Activated B cell treated with CpG ODN at 0.5 μM for 24 hours (primary cell): ENCODE results near the gene CARS2. TPM values are rescaled to one million over a fixed set of nuclear protein-coding genes. Genes with fewer than 3 reads are reported as not detected.
"Not testable (repeated sequence)": the region's sequence is repeated elsewhere in the genome, so short reads cannot be mapped to it uniquely, and the experiment has no call there.

Experiments used
- ATAC-seq: fragments of 200-7000 bp; cut with Tn5 transposase; one replicate; pipeline ENCODE4 v1.10.0; 2021; ENCODE audit warnings: low read depth, mild to moderate bottlenecking, moderate library complexity
- CTCF ChIA-PET: fragments of 350-600 bp; sonication (Branson Sonifier 250); formaldehyde crosslinking; loops from one replicate; lab custom pipeline; 2021; ENCODE audit warnings: antibody characterized with exemption; lab: Charles Lee
- POLR2A ChIA-PET: fragments of 350-600 bp; sonication (Branson Sonifier 250); formaldehyde crosslinking; loops from one replicate; lab custom pipeline; 2021; ENCODE audit warnings: antibody characterized with exemption; lab: Charles Lee
- DNase-seq: peaks from one replicate; pipeline ENCODE4 v3.0.0; 2022
- H3K27ac Mint-ChIP-seq: one replicate; pipeline ENCODE4 v1.8.0; 2020; ENCODE audit warnings: mixed read lengths
- H3K27me3 Mint-ChIP-seq: one replicate; pipeline ENCODE4 v1.8.0; 2021; ENCODE audit warnings: mixed read lengths
- H3K36me3 Mint-ChIP-seq: one replicate; pipeline ENCODE4 v1.8.0; 2021; ENCODE audit warnings: low read depth, mixed read lengths
- H3K4me1 Mint-ChIP-seq: one replicate; pipeline ENCODE4 v1.8.0; 2021; ENCODE audit warnings: mixed read lengths
- H3K4me3 Mint-ChIP-seq: one replicate; pipeline ENCODE4 v1.8.0; 2020; ENCODE audit warnings: mild to moderate bottlenecking, mixed read lengths
- H3K9me3 Mint-ChIP-seq: one replicate; pipeline ENCODE4 v1.8.0; 2020; ENCODE audit warnings: mixed read lengths
- CTCF ChIP-seq: fragments of 200-600 bp; IDR thresholded peaks from one replicate; pipeline ENCODE4 v1.8.0; 2022; ENCODE audit warnings: antibody characterized with exemption, mild to moderate bottlenecking
- intact Hi-C: fragments of 100-400 bp; cut with micrococcal nuclease; formaldehyde crosslinking; loops from one replicate; pipeline ENCODE4 v1.15.1; 2024
- total RNA-seq: library from RNA; stranded (reverse); gene quantifications from 2 replicates; pipeline ENCODE4 v1.2.3, GENCODE V29; 2022

Gene CARS2
- total RNA-seq, 1 donor from 2014 or later: 115 TPM

- POLR2A ChIA-PET: no interaction called here
- peaks cover 4% of the 10 kb centered on the region for H3K9me3 Mint-ChIP-seq
- no peaks in the 10 kb centered on the region for H3K4me1 Mint-ChIP-seq
- no peaks in the 10 kb centered on the region for H3K27me3 Mint-ChIP-seq
- ATAC-seq: no peak
- CTCF ChIA-PET: no interaction called here
- no peak for DNase-seq
- no peaks in the 10 kb centered on the region for H3K36me3 Mint-ChIP-seq
- intact Hi-C loops: no loop called here
- no peak for TF ChIP-seq CTCF
- no peak overlapping the region for H3K27ac Mint-ChIP-seq
- H3K4me3 Mint-ChIP-seq: no peak overlapping the region
Observed at GRCh38 chr13:110737555-110737954, 31.6 kb upstream of the CARS2 start.

GRCh38 chr13:110734561-110734960 lies 28.6 kb upstream of the CARS2 start:
- intact Hi-C loops: no loop called here
- ChIA-PET CTCF (no interaction called here), POLR2A (interaction anchor here (0.5 kb wide), 1 partner anchor 32 kb away, joined by 3 read pairs; no protein-coding TSS in a partner anchor)
- peaks cover 4% of the 10 kb centered on the region for H3K4me1 Mint-ChIP-seq
- DNase-seq: no peak
- no peak for ATAC-seq
- no peaks in the 10 kb centered on the region for H3K27me3 Mint-ChIP-seq
- no peak for TF ChIP-seq CTCF
- H3K9me3 Mint-ChIP-seq: peaks cover 3% of the 10 kb centered on the region
- H3K36me3 Mint-ChIP-seq: no peaks in the 10 kb centered on the region
- no peak overlapping the region for H3K4me3 Mint-ChIP-seq
- no peak overlapping the region for H3K27ac Mint-ChIP-seq

GRCh38 chr13:110731072-110731471 lies 25.2 kb upstream of the CARS2 start:
- POLR2A ChIA-PET: no interaction called here
- Mint-ChIP-seq H3K36me3 (peaks cover 3% of the 10 kb centered on the region), H3K27me3 (no peaks in the 10 kb centered on the region), H3K9me3 (no peaks in the 10 kb centered on the region), H3K4me3 (no peak overlapping the region), H3K4me1 (peaks cover 29% of the 10 kb centered on the region), H3K27ac (no peak overlapping the region)
- intact Hi-C loops: no loop called here
- CTCF ChIA-PET: no interaction called here
- no peak for TF ChIP-seq CTCF
- no peak for ATAC-seq
- no peak for DNase-seq

GRCh38 chr13:110726726-110727125 lies 20.8 kb upstream of the CARS2 start:
- intact Hi-C loops: loop anchor here (1.0 kb wide), 1 partner anchor 11 kb away; no protein-coding TSS in a partner anchor
- H3K27ac Mint-ChIP-seq: peak overlapping the region; percentile 76
- H3K4me1 Mint-ChIP-seq: peaks cover 30% of the 10 kb centered on the region
- H3K4me3 Mint-ChIP-seq: peak overlapping the region; percentile 4
- ATAC-seq (peak; percentile 71), DNase-seq (no peak)
- TF ChIP-seq CTCF: no peak
- H3K9me3 Mint-ChIP-seq: no peaks in the 10 kb centered on the region
- no peaks in the 10 kb centered on the region for H3K27me3 Mint-ChIP-seq
- CTCF ChIA-PET: no interaction called here
- H3K36me3 Mint-ChIP-seq: peaks cover 20% of the 10 kb centered on the region
- POLR2A ChIA-PET: no interaction called here

GRCh38 chr13:110726153-110726552 lies 20.2 kb upstream of the CARS2 start:
- H3K9me3 Mint-ChIP-seq, H3K4me3 Mint-ChIP-seq, POLR2A ChIA-PET, CTCF ChIA-PET, H3K27me3 Mint-ChIP-seq, ATAC-seq, DNase-seq: not testable (repeated sequence)
- H3K27ac Mint-ChIP-seq: peak overlapping the region; percentile 76
- H3K4me1 Mint-ChIP-seq: peaks cover 30% of the 10 kb centered on the region
- intact Hi-C loops: loop anchor here (1.0 kb wide), 1 partner anchor 11 kb away; no protein-coding TSS in a partner anchor
- H3K36me3 Mint-ChIP-seq: peaks cover 21% of the 10 kb centered on the region

GRCh38 chr13:110723598-110723997 lies 17.7 kb upstream of the CARS2 start:
- TF ChIP-seq CTCF: no peak
- Mint-ChIP-seq H3K9me3 (no peaks in the 10 kb centered on the region), H3K4me1 (peaks cover 22% of the 10 kb centered on the region), H3K27me3 (no peaks in the 10 kb centered on the region), H3K36me3 (peaks cover 37% of the 10 kb centered on the region), H3K27ac (peak overlapping the region; percentile 46), H3K4me3 (no peak overlapping the region)
- intact Hi-C loops: no loop called here
- DNase-seq (no peak), ATAC-seq (no peak)
- POLR2A ChIA-PET: interaction anchor here (0.7 to 1.7 kb wide), 2 partner anchors 8 to 97 kb away, joined by 5 to 9 read pairs; no protein-coding TSS in a partner anchor
- CTCF ChIA-PET: no interaction called here
